Activated CD4-positive, alpha-beta T cell treated with anti-CD3 and anti-CD28 coated beads, Interleukin-2, amount 50 U/mL, for 16 hours (primary cell): Measurements from ENCODE around the gene SERINC2.
"Not testable (repeated sequence)": the region's sequence is repeated elsewhere in the genome, so short reads cannot be mapped to it uniquely, and the experiment has no call there.

Experiments used
- DNase-seq: peaks from one replicate; pipeline ENCODE4 v3.0.0-alpha.2; 2020

SERINC2 gene

DNA sequence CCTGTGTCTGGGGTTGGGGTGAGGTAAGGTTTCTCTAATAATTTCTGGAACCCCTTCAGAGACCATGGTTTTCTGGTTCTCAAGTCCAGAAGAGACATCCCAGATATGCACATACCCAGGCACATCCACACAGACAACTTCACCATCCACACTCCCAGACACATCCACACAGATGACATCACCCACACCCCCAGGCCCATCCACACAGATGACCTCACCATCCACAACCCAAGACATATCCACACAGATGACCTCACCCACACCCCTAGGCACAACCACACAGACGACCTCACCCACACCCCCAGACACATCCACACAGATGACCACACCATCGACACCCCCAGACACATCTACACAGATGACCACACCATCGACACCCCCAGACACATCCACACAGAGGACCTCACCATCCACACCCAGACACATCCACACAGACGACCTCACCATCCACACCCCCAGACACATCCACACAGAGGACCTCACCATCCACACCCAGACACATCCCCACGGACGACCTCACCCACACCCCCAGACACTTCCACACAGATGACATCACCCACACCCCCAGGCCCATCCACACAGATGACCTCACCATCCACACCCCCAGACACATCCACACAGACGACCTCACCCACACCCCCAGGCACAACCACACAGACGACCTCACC lies 26.3 kb upstream of the SERINC2 start:
- not testable (repeated sequence) for DNase-seq

- no peak for DNase-seq
Observed at GRCh38 chr1:31387612-31388011, 25.4 kb upstream of the SERINC2 start.

GRCh38 chr1:31389616-31390015 lies 23.4 kb upstream of the SERINC2 start:
- DNase-seq = no peak

DNA sequence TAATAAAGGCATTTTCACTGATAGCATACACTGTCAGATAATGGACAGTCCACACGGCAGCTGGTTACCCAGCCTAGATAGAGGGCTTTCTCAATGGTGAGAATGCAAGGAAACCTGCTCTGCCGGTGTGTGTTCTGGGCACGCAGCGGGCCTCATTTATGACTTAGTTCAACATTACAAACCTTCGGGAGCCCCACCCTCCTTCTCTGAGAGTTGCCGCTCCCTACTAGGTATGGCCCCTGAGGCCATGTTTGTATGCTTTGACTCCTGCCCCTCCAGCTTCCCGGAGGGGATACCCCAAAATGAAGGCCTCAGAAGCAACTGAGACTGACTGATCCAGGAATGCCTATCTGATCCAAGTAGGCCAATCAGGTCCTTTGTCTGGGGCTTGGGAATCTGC lies 22.9 kb upstream of the SERINC2 start:
- no peak for DNase-seq

- no peak for DNase-seq
Observed at GRCh38 chr1:31393463-31393862, 19.6 kb upstream of the SERINC2 start.

- DNase-seq = peak; percentile 83
Observed at GRCh38 chr1:31394584-31395193, 18.3 kb upstream of the SERINC2 start.

DNA sequence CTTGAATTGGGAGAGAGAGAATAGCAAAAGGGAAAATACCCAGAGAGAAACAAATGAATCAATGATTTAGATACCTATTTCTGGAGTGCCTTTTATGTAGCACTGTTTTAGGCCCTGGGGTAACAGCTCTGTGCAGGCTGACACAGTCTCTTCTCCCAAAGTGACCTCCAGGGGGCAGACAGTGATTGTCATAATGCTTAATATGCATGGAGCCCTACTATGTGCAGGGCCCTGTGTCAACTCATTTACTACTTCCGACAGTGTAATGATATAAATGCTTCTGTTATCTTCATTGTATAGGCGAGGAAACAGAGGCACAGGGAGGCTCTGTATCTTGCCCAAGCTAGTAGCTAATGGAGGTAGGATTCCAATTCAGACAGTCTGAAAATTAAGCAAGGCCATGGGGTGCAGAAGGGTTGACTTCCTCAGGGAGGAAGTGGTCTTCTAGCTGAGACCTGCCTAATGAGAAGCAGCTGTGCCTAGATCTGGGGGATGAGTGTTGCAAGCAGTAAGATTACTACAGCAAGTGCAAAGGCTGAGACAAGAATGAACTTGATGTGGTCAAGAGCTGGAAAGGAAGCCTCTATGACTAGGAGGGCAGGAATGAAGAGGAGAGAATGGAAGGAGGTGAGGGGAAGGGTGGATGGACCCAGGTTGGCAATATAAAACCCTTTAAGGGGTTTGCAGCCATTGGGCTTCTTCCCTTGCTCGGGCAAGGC lies 16.2 kb upstream of the SERINC2 start:
- DNase-seq = no peak

GRCh38 chr1:31397360-31398095 lies 15.5 kb upstream of the SERINC2 start:
- DNase-seq = no peak

DNA sequence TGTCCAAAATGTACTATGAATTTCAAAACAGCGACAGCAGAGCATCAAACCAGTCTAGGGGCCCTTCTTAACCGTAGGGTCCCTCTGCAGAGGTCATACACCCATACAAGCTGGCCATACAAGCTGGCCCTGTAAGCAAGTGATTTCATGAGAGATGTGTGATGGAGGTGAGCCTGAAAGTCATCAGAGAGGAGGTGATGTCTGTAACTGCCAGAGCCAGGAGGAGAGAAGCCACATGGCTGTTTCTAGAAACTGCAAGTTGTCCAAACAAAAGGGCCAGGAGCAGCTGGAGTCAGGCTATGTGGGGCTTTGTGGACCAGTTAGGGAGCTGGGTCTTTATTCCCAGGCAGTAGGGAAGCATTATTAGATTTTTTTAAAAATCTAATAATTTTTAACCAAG lies 14.8 kb upstream of the SERINC2 start:
- no peak for DNase-seq

- no peak for DNase-seq
Observed at GRCh38 chr1:31399976-31400375, 13.0 kb upstream of the SERINC2 start.

- no peak for DNase-seq
Observed at GRCh38 chr1:31400393-31400792, 12.6 kb upstream of the SERINC2 start.

- no peak for DNase-seq
Observed at GRCh38 chr1:31401241-31401640, 11.8 kb upstream of the SERINC2 start.

DNA sequence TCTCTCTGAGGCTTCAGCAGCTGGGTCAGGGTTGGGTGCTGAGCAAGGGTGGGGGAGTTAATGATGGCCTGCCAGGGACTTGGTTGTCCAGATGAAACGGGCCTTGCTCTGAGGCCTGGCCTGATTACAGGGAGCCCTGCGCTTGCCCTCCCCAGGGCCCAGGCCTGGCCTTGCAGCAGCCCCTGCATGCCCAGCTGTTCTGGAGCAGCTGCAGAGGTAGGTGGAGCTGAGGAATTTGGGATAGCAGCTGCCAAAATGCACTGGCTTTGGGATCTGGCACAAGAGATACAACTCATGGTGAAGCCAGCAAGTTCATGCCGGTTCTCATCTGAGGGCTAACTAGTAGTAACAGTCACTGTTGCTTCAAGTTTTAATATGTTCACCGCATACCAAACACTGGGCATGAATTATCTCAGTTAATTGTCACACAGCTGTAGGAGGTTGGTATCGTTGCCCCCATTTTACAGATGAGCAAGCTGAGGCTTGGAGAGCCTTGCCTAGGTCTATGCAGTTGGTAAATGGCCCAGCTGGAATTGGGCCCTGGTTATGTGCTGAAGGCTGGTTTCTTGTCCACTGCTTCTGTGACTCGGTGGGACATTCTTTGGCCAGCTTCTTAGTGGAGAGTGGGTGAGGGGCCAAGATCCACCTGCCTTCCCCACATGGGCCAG lies 7.3 kb upstream of the SERINC2 start:
- DNase-seq = no peak

GRCh38 chr1:31407029-31407626 lies 5.9 kb upstream of the SERINC2 start:
- DNase-seq = no peak

GRCh38 chr1:31408788-31409318 lies 4.2 kb upstream of the SERINC2 start:
- DNase-seq = no peak

DNA sequence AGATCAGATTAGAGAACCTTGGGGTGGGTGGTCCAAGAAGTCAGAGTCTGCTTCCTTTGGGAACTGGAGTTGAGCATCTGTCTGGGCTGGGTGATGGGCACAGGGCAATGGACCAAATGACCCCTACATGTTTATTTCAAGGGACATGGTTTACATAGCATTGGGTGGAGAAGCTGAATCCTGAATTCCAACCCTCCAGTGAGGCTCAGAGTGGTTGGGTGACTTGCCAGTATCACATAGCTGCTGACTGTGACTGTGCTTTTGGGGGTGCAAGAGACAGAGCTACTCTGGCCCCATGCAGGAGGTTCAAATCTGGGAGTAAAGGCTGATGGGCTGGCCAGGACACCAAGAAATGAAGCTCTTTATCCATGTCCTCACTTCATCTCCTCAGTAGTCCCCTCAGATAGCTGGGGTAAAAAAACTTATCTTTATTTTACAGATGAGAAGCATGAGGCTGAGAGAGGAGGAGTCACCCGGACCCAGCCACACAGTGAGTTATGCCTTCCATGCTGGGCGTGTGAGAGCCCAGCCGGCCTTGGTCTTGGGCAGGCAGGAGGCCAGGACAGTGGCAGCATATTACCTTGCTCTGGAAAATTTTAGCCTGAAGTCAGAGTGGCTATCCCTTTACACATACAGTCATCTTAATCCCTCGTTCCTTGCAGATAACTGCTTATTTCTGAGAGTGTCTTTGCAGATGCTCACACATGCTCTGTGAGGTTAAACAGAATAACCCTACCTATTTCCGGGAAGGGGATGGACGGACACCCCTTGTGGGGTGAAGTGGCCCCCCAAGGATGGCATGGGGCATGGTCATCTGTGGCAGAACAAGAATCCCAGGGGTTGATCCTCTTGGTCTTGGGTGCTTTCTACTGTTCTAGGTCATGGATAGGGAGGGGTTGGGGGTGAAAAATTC lies 2.8 kb upstream of the SERINC2 start:
- no peak for DNase-seq

- no peak for DNase-seq
Observed at GRCh38 chr1:31410871-31411270, 2.1 kb upstream of the SERINC2 start.

GRCh38 chr1:31412205-31412604 lies 808 bp upstream of the SERINC2 start:
- no peak for DNase-seq

DNA sequence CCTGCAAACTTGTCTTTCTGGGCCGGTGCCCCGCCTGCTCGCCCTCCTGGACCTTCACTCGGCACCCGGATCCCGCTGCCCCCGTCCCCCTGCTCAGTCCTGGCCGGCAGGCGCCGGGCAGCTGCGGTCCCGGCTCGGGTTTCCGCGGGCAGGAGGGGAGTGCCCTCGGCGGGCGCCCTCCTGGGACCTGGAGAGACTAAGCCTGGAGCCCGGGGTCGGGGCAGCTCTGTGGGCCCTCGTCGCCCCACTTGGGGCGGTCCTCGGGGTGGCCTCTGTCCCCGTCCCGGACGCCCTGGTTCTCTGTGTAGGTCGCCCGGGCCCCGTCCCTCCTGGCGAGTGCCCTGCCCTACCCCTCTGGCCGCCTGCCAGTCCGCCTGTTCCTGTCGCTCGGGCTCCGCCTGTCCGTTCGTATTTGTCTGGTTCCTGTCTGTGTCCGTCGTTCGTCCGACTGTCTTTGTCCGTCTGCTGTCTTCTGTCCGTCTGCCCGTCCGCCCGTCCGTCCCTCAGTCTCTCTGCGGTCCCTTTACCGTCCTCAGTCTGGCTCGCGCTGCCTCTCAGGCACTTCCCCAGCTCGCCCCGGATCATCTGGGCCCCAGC lies 490 bp downstream of the SERINC2 start:
- no peak for DNase-seq

DNA sequence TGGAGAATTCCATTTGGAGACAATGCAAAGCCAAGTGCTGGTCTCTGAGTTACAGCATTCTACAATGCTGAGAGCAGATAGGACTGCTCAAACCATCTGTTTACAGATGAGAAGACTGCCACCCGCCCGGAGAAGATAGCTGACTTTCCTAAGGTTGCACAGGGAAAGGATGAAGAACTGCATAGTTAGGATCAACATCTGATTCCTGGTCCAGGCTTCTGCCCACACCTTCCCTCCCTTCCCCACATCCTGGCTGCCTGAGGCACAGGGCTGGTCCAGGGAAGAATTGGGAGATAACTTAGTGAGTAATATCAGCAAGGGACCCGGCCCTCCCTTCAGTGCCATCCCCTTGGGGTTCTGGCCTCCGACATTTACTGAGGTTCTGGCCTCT lies 2.0 kb downstream of the SERINC2 start:
- no peak for DNase-seq

- no peak for DNase-seq
Observed at GRCh38 chr1:31415658-31416057, 2.6 kb downstream of the SERINC2 start.
